ENCODE measurements around the gene OR2V1.
"Not testable (repeated sequence)": the region's sequence is repeated elsewhere in the genome, so short reads cannot be mapped to it uniquely, and the experiment has no call there.

Gene OR2V1

DNA sequence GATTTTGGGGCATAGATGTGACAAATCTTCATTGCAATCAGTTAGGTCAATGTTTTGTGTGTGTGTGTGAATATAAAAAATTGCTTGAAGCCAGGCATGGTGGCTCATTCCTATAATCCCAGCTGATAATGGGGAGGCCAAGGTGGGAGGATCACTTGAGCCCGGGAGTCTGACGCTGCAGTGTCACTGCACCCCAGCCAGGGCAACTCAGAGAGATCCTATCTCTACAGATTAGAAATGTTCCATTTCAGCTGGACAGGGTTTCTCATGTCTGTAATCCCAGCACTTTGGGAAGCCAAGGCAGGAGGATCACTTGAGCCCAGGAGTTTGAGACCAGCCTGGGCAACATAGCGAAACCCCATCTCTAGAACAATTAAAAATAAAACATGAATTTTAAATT is 27.9 kb upstream of the OR2V1 start:
- no peak for TF ChIP-seq CTCF (IDR thresholded peaks at IDR 0.05; ENCODE audit: low read length, missing control alignments)
- no peak for DNase-seq (ENCODE audit: low read depth)
- no peak overlapping the region for H3K4me3 ChIP-seq (replicated peaks; ENCODE audit: low read depth, low read length)

GRCh38 chr5:181156758-181157157 is 25.8 kb upstream of the OR2V1 start:
- TF ChIP-seq CTCF (IDR thresholded peaks at IDR 0.05; ENCODE audit: low read length, missing control alignments), result no peak
- DNase-seq (ENCODE audit: low read depth), result no peak

GRCh38 chr5:181153814-181154213 is 22.8 kb upstream of the OR2V1 start:
- no peak for TF ChIP-seq CTCF (IDR thresholded peaks at IDR 0.05; ENCODE audit: low read length, missing control alignments)
- H3K4me3 ChIP-seq (replicated peaks; ENCODE audit: low read depth, low read length), result no peak overlapping the region
- no peak for DNase-seq (ENCODE audit: low read depth)

More at GRCh38 chr5:181156758-181157157, 25.8 kb upstream of the OR2V1 start:
- no peak overlapping the region for H3K4me3 ChIP-seq (replicated peaks; ENCODE audit: low read depth, low read length)

DNA sequence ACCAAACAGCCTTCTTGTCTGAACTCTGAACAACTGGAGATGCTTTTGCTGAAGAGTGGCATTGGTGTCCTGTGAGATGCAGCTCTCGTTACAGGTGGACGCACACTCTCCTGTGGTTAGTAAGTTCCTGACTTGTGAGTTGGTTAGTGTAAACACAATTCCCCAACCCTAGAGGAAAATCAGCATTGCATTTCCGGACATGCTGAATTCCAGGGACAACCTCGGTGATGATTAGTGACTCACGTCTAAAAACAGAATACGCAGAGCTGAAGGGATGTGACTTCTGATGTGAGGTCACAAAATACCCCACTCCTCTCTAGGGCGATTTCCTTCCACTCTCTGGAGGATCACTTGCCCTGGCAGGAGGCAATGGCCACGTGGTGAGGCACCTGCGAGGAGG is 21.4 kb upstream of the OR2V1 start:
- no peak for TF ChIP-seq CTCF (IDR thresholded peaks at IDR 0.05; ENCODE audit: low read length, missing control alignments)
- H3K4me3 ChIP-seq (replicated peaks; ENCODE audit: low read depth, low read length), result no peak overlapping the region
- no peak for DNase-seq (ENCODE audit: low read depth)

- no peak for TF ChIP-seq CTCF (IDR thresholded peaks at IDR 0.05; ENCODE audit: low read length, missing control alignments)
- DNase-seq (ENCODE audit: low read depth), result no peak
- H3K4me3 ChIP-seq (replicated peaks; ENCODE audit: low read depth, low read length), result no peak overlapping the region
These were observed 20.2 kb upstream of the OR2V1 start for GRCh38 chr5:181151146-181151545.

- no peak overlapping the region for H3K4me3 ChIP-seq (replicated peaks; ENCODE audit: low read depth, low read length)
- TF ChIP-seq CTCF (IDR thresholded peaks at IDR 0.05; ENCODE audit: low read length, missing control alignments), result no peak
- DNase-seq (ENCODE audit: low read depth), result no peak
These were observed 19.1 kb upstream of the OR2V1 start for GRCh38 chr5:181149806-181150733.

DNA sequence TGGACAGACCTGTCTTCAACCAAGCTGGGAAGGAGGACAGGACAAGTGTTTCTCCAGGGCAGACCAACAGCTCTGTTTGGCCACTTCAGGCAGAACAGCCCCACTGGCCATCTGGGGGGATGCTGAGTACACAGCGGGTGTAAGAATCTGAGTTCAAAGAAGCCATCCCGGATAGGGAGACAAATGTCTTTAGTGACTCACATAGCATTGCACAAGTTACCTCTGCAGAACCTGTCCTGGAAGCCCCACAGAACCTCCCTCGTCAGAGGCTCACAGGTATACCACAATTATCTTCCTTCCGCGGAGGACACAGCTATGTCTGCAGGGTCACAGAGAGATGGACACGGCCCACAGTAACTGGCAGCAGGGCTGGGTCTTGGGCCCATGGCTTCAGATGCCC is 18.4 kb upstream of the OR2V1 start:
- no peak for DNase-seq (ENCODE audit: low read depth)
- TF ChIP-seq CTCF (IDR thresholded peaks at IDR 0.05; ENCODE audit: low read length, missing control alignments), result no peak
- H3K4me3 ChIP-seq (replicated peaks; ENCODE audit: low read depth, low read length), result no peak overlapping the region

- DNase-seq (ENCODE audit: low read depth); H3K4me3 ChIP-seq (replicated peaks; ENCODE audit: low read depth, low read length): not testable (repeated sequence)
These were observed 16.1 kb upstream of the OR2V1 start, which contains the start of gene OR2V2 for GRCh38 chr5:181146927-181147636. Gene OR2V2 (plus strand): TSS chr5:181147586. CDS start chr5:181154943, 7,357 bp downstream.
